Spinal cord (tissue), 10 donors: ENCODE measurements around the gene ENOX1. TPM values are rescaled to one million over a fixed set of nuclear protein-coding genes. Genes with fewer than 3 reads are reported as not detected.
A peak's percentile ranks its signal among the peaks of the same experiment; 100 is the strongest.

Experiments used
- DNase-seq, 6 donors: peaks; one replicate each; pipeline versions ENCODE4 v3.0.0 to v3.0.0-alpha.2; 2013 to 2015; ENCODE audit warnings: low spot score in 6 of 6, low read depth in 4 of 6
- H3K27ac ChIP-seq: one replicate; pipeline ENCODE4 v1.5.1; 2013; ENCODE audit warnings: low read depth, low read length, control low read depth
- H3K27me3 ChIP-seq: one replicate; pipeline ENCODE4 v1.6.1; 2013; ENCODE audit warnings: low read length; ENCODE audit not compliant: control insufficient read depth, insufficient read depth
- H3K36me3 ChIP-seq: one replicate; pipeline ENCODE4 v1.6.1; 2013; ENCODE audit warnings: low read length; ENCODE audit not compliant: control insufficient read depth, insufficient read depth
- H3K4me1 ChIP-seq: one replicate; pipeline ENCODE4 v1.6.1; 2013; ENCODE audit warnings: low read length; ENCODE audit not compliant: control insufficient read depth, insufficient read depth
- H3K4me3 ChIP-seq: one replicate; pipeline ENCODE4 v1.5.1; 2013; ENCODE audit warnings: low read depth, low read length, control low read depth
- H3K9me3 ChIP-seq: one replicate; pipeline ENCODE4 v1.6.1; 2013; ENCODE audit warnings: low read length; ENCODE audit not compliant: control insufficient read depth, insufficient read depth
- WGBS: methylation state at CpG from one replicate; pipeline ENCODE4 v1.1.5; 2013; ENCODE audit warnings: missing lambda C conversion rate; ENCODE audit not compliant: insufficient coverage; 5-methylcytosine and 5-hydroxymethylcytosine counted together
- polyA plus RNA-seq, 2 donors: library from polyadenylated mRNA; unstranded; fragments of 120-200 nt; gene quantifications; one replicate each; pipeline ENCODE4 v1.2.1, GENCODE V29; 2013; ENCODE audit not compliant: insufficient read length in 2 of 2
- total RNA-seq, 2 donors: library from RNA; depleted of rRNA in 1 of 2; stranded (reverse); fragments of 120-200 nt in 1 of 2; fragments of >200 nt in 1 of 2; gene quantifications; one replicate each; pipeline versions ENCODE4 v1.2.3 to v1.2.4, GENCODE V29; 2013 to 2014
- donor health status: healthy.

ENOX1 gene
- total and polyA plus RNA-seq, 4 donors, result 17.9 to 20.5 (median 19.2) TPM

GRCh38 chr13:43284162-43284561, 502.6 kb downstream of the ENOX1 start:
- no peak overlapping the region for H3K4me3 ChIP-seq
- WGBS, result no CpG with 5 or more reads among the region's 3 CpGs
- H3K9me3 ChIP-seq, result no peaks in the 10 kb centered on the region
- H3K27ac ChIP-seq, result no peak overlapping the region
- H3K27me3 ChIP-seq, result no peaks in the 10 kb centered on the region
- DNase-seq, result no peak
- no peaks in the 10 kb centered on the region for H3K36me3 ChIP-seq
- peaks cover 7% of the 10 kb centered on the region for H3K4me1 ChIP-seq

DNA sequence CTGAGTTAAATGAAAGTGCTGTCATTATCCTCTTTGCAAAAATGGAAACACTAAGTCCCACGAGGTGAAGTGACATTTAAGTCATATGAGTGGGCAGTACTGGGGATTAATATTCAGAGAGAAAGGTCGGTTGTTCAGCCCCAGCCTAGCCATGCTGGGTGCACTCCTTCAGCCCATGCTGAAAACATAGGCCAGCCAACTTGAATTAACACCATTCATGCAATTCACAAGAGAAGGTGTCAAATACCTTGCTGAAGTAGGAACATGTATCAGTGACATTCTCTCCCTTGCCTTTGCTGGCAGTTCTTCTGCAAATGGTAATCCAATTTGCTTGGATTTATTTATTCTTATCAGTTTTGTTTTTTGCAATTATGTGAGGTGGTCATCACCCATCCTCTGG, 507.1 kb downstream of the ENOX1 start:
- peaks cover 5% of the 10 kb centered on the region for H3K4me1 ChIP-seq
- DNase-seq, result no peak
- no peak overlapping the region for H3K4me3 ChIP-seq
- H3K9me3 ChIP-seq, result no peaks in the 10 kb centered on the region
- no CpG with 5 or more reads among the region's 2 CpGs for WGBS
- no peaks in the 10 kb centered on the region for H3K36me3 ChIP-seq
- no peaks in the 10 kb centered on the region for H3K27me3 ChIP-seq
- H3K27ac ChIP-seq, result no peak overlapping the region

GRCh38 chr13:43278127-43278526, 508.6 kb downstream of the ENOX1 start:
- Histone ChIP-seq H3K4me3 (no peak overlapping the region), H3K27me3 (no peaks in the 10 kb centered on the region), H3K27ac (no peak overlapping the region), H3K9me3 (no peaks in the 10 kb centered on the region), H3K36me3 (no peaks in the 10 kb centered on the region), H3K4me1 (peaks cover 5% of the 10 kb centered on the region)
- WGBS, result no CpG with 5 or more reads among the region's 1 CpG
- DNase-seq, result no peak

GRCh38 chr13:43277142-43277541, 509.6 kb downstream of the ENOX1 start:
- H3K27me3 ChIP-seq, result no peaks in the 10 kb centered on the region
- H3K27ac ChIP-seq, result no peak overlapping the region
- no peaks in the 10 kb centered on the region for H3K36me3 ChIP-seq
- DNase-seq, result no peak
- 71% methylated on average over 2 of the region's 3 CpGs for WGBS
- no peaks in the 10 kb centered on the region for H3K9me3 ChIP-seq
- H3K4me1 ChIP-seq, result peaks cover 5% of the 10 kb centered on the region
- H3K4me3 ChIP-seq, result no peak overlapping the region

GRCh38 chr13:43274881-43275280, 511.9 kb downstream of the ENOX1 start:
- DNase-seq, result peak in 1 of 6 donors; percentile 38
- Histone ChIP-seq H3K27ac (no peak overlapping the region), H3K36me3 (no peaks in the 10 kb centered on the region), H3K4me3 (no peak overlapping the region), H3K9me3 (no peaks in the 10 kb centered on the region), H3K27me3 (no peaks in the 10 kb centered on the region), H3K4me1 (peaks cover 11% of the 10 kb centered on the region)
- WGBS, result 17% methylated on average over 1 of the region's 4 CpGs

DNA sequence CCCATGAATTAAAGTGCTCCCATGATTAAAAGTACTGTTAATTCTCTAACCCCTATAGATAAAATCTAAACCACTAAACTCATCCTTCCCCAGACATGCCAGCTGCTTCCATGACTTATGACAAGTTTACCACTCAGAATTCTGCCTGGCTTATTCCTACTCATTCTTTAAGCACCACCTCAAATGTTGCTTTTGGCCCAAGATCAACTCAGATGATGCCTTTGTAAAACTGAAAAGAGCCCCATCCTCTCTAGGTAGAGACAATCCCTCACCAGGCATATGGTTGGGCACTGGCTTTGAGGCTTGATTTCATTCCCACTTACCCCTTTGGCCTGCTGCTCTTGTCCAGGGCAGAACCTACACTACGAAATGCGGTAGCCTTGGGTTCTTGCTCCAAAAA, 513.4 kb downstream of the ENOX1 start:
- Histone ChIP-seq H3K4me1 (peaks cover 11% of the 10 kb centered on the region), H3K4me3 (no peak overlapping the region), H3K27ac (no peak overlapping the region), H3K27me3 (no peaks in the 10 kb centered on the region), H3K36me3 (no peaks in the 10 kb centered on the region), H3K9me3 (no peaks in the 10 kb centered on the region)
- DNase-seq, result no peak
- WGBS, result 100% methylated on average over 2 of the region's 2 CpGs

DNA sequence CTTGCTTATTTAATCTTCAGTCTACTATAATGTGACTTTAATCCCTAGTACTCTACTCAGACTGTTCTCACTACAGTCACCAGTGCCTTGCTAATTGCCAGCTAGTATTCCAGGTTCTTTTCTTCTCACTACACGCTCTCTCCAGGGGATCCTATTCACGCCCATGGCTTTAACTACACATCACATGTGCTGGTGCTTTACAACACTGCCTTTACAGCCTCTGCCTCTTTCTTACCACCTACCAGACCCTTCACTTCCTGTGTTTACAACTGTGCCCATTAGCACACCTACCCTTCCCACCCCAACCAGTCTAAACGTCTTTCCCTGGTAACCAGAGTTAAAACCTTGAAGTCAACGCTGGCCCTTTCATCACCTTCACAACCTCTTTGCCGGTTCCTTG, 513.9 kb downstream of the ENOX1 start:
- Histone ChIP-seq H3K36me3 (no peaks in the 10 kb centered on the region), H3K4me1 (peaks cover 11% of the 10 kb centered on the region), H3K4me3 (no peak overlapping the region), H3K9me3 (no peaks in the 10 kb centered on the region), H3K27ac (no peak overlapping the region), H3K27me3 (no peaks in the 10 kb centered on the region)
- peak in 1 of 6 donors; percentile 57 for DNase-seq
- 51% methylated on average over 5 of the region's 5 CpGs for WGBS

DNA sequence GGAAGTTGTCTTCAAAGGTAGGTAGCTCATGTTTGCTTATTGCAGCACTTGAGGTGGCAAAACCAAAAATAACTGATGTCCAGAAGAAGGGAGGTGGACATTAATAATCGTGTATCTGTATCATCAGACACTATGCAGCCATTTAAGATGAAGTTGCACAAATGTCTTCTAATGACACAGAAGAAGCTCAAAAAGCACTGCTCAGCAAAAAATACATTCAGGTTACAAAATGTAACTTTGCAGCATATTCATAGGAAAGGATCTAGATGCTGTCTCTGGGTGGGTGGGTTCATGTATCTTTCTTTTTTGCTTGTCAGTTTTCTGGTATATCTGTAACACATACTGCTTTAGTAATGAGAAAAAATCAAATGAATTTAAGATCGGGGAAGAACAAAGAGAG, 515.6 kb downstream of the ENOX1 start:
- peaks cover 6% of the 10 kb centered on the region for H3K4me1 ChIP-seq
- no peak overlapping the region for H3K27ac ChIP-seq
- 100% methylated on average over 1 of the region's 2 CpGs for WGBS
- DNase-seq, result no peak
- H3K9me3 ChIP-seq, result no peaks in the 10 kb centered on the region
- H3K36me3 ChIP-seq, result no peaks in the 10 kb centered on the region
- no peaks in the 10 kb centered on the region for H3K27me3 ChIP-seq
- H3K4me3 ChIP-seq, result no peak overlapping the region

DNA sequence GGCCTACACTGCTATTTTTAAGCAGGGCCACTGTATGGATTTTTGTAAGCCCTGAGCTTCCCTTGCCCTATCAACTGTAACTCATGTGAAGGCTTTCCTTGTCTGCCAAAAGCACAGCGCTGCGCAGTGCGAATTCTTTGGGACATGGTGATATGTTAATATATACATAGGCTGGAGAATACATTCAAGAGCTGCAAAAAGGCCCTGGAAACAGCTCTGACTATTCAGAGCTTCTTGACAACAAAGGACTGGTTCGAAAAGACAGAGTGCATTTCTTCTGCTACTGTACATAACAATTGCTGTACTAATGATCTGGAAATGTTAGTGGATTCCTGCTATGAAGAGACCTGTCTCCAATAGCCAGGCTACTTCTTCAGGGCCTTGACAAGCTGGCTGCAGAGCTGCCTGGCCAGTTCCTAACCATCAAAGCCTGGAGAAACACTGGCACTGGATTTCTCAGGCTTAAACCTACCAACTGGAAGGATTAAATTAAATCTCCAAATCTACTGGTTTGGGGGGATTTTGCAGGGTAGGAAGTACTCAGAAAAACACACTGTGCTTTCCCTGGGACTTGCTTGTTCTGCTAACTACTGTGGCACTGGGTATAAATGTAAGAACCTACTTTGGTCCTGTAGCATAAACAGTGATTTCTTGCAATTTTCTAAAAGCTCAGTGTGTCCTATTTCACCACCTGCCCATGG, 516.5 kb downstream of the ENOX1 start:
- no peaks in the 10 kb centered on the region for H3K27me3 ChIP-seq
- WGBS, result 12% methylated on average over 3 of the region's 4 CpGs
- no peak overlapping the region for H3K27ac ChIP-seq
- peaks cover 6% of the 10 kb centered on the region for H3K4me1 ChIP-seq
- H3K9me3 ChIP-seq, result no peaks in the 10 kb centered on the region
- no peaks in the 10 kb centered on the region for H3K36me3 ChIP-seq
- no peak overlapping the region for H3K4me3 ChIP-seq
- DNase-seq, result peak in 2 of 6 donors; percentile 65 to 72

DNA sequence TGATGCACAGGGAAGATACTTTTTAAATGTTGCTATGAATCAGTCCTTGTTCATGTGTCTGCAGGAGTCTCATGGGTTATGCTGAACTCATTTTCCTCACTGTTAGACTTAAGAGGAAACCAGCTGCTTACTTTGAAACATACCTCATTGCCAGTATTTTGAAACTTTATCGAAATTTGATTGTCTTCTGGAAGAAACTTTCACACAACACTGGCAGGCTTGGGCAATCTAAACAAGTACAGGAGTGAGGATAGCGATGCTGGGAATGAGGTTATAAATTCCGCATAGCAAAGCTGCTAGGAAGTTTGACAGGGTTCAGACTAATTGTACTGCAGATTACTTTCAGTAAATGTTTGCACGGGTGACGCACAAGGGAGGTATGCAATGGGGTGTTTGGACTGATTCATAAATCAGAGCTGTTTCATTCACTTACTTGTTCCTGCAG, 517.7 kb downstream of the ENOX1 start:
- Histone ChIP-seq H3K4me3 (no peak overlapping the region), H3K9me3 (no peaks in the 10 kb centered on the region), H3K27me3 (no peaks in the 10 kb centered on the region), H3K27ac (no peak overlapping the region), H3K36me3 (no peaks in the 10 kb centered on the region), H3K4me1 (peaks cover 6% of the 10 kb centered on the region)
- DNase-seq, result peak in 1 of 6 donors; percentile 23
- WGBS, result 50% methylated on average over 4 of the region's 5 CpGs
